HG02642 (cell line): ENCODE data around the gene DMD.

Source experiments
- ATAC-seq: cut with Tn5 transposase; IDR thresholded peaks from one replicate; pipeline ENCODE4 v1.9.1; 2021; ENCODE audit warnings: mild to moderate bottlenecking; ENCODE audit not compliant: unreplicated experiment, poor library complexity

Gene DMD

GRCh38 chrX:31820430-31821210 is 1390.7 kb downstream of the DMD start:
- ATAC-seq: no peak

DNA sequence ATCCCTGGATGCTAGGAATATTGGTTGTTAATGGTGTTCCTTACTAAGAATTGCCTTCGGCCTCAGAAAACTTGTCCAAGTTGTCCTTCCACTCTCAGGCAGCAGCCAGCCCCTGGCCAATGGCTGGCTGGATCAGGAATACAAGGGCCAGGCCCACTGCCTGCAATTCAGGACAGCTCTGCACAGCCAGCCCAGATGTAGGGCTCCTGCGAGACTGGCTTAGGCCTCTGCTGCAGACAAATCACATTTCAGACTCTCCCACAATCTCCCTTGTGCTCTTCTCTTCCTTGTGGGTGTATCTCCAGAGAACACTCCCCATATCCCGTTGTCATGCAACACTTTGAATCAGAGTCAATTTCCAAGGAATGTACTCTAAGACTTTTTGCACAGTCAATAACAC is 1391.9 kb downstream of the DMD start:
- no peak for ATAC-seq

DNA sequence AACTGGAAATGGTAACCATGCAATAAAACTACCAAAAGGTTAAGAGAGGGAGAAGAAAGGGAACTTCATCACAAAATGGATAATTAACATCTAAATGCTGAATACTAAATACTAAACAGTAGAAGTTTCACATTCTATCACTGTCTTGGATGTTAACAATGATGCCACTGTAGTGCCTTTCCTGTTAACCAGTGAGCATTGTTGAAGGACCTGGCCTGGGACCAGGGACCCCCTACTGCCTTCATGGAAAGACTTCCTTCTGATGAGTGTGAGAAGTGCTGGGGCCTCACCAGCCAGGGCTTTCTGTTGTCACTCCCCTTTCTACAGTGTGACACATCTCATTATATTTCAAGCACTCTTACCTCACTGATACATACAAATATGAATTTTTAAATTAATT is 1400.2 kb downstream of the DMD start:
- no peak for ATAC-seq

DNA sequence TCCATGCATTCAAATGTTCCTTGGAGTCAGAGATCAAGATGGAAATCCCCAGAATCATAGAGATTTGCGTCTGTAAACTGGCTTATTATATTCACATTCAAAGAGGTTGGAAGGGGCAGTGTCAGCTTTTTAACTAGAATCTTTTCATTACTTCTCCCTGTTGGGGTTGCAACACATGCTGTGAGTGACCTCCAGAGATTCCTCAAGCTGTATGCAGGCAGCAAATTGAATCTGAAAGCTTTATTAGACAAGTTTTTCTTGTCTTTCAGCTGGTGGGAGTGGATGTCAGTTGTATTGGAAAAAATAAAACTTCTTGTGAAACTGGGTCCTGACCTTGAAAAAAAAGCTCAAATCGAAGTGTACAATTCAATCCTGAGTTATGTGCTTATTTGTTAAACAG is 1403.0 kb downstream of the DMD start:
- ATAC-seq: no peak

DNA sequence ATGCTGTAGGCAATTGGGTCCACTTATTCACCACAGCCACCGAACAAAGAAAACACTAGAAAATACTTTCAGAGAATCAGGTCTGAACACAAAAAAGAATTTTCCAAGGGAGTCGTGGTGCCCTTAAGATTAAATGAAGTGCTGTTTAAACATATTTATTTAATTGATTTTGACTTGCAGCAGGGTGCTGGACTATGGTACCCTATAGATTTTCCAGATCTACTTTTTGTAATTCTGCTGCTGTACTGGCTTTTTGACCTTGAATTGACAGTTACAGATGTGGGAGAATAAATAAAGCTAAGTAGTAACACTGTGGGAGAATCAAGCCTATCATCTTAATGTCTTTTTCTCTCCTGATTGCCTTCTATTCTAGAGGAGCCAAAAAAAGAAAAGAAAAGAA is 1404.2 kb downstream of the DMD start:
- ATAC-seq: no peak

- no peak for ATAC-seq
Measured at GRCh38 chrX:31805781-31806180, 1405.6 kb downstream of the DMD start.

GRCh38 chrX:31800219-31800618 is 1411.1 kb downstream of the DMD start:
- ATAC-seq: no peak

DNA sequence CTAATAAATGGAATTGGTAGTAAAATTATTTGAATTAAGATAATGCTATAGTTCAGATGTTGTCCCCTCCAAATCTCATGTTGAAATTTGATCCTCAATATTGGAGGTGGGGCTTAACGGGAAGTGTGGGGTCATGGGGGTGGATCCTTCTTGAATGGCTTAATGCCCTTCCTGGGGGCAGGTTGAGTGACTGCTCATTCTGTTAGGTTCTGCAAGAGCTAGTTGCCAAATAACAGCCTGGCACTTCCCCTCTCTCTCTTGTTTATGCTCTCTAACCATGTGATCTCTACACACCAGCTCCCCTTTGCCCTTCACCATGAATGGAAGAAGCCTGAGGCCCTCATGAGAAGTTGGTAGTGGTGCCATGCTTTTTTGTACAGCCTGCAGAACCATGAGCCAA is 1414.7 kb downstream of the DMD start:
- no peak for ATAC-seq

DNA sequence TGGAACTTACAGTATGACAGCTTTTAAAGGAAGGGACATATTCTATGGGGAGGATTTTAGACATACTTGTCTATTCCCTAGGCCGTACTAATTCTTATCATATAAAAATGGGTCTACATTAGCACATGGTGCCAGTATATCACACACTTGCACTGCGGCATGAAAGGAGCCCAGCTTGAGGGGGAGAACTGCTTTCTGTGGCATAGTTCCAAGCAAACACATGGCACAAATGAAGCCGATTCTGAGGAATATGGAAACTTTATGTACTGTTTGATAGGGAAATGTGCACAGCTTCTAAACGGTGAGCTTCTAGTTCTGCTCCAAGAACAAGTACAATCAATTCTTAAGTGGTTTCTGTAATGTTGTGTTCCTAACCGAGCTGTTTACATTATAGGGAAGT is 1463.9 kb downstream of the DMD start:
- no peak for ATAC-seq

DNA sequence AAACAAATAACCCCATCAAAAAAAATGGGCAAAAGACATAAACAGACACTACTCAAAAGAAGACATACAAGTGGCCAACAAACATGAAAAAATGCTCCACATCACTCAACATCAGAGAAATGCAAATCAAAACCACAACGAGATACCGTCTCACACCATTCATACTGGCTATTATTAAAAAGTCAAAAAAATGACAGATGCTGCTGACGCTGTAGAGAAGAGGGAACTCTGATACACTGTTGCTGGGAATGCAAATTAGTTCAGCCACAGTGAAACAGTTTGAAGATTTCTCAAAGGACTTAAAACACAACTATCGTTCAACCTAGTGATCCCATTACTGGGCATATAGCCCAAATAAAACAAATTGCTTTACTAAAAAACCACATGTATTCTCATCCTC is 1468.3 kb downstream of the DMD start:
- no peak for ATAC-seq

- no peak for ATAC-seq
Measured at GRCh38 chrX:31717474-31717873, 1493.9 kb downstream of the DMD start.

- ATAC-seq: no peak
Measured at GRCh38 chrX:31715675-31716074, 1495.7 kb downstream of the DMD start.

DNA sequence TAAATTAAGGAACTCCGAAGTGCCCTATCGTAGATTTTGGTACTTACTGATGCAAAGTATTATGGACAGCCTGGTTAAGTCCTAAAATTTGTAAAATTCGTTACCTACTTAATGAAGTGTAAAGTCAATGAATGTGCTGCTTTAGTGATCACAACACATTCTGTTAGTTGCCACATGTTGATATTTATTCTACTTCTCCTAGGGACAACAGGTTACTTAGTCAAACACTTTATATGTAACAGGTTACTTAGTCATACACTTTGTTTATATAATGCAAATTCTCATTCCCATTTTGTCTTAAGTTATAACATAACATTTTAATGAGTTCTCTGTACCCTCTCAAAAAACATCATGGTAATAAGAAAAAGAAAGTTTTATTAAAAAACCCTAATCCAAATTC is 1496.6 kb downstream of the DMD start:
- ATAC-seq: no peak

GRCh38 chrX:31713120-31713519 is 1498.2 kb downstream of the DMD start:
- ATAC-seq: no peak

- no peak for ATAC-seq
Measured at GRCh38 chrX:31711166-31711565, 1500.2 kb downstream of the DMD start.

DNA sequence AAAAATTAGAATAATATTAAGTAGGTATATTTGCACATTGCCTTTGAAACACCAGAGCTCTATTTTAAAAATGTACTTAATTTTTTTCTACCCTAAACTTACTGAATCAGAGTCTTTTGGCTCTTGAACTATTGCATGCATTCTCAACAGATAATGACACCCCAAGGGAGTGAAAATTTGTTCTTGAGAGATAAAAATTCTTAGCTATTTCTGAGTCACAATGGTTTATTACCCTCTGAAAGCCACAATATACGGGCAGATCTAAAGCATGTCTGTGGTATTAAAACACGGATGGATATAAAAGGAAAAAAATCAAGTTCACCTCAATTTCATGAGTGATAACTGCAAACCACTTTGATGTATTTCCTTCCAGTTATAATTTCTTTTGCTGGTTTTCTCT is 1503.2 kb downstream of the DMD start:
- no peak for ATAC-seq

- ATAC-seq: no peak
Measured at GRCh38 chrX:31706466-31706865, 1504.9 kb downstream of the DMD start.

DNA sequence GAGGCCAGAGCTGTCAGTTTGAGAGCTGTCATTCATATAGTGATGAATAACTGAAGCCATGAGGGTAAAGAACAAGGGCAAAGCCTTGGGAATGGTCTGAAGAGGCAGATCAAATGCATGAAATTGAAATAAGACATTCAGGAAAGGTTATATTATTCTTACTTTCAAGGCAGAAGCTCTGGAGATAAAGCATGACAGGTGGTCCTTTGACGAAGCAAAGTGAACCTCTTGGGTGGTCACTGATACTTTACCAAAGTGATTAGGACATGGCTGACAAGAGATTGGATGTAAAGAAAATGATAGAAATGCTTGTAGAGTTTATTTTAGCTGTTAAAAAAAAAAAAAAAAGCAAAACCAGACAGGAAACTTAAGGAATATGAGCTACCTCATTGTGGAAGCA is 1505.5 kb downstream of the DMD start:
- ATAC-seq: no peak

- ATAC-seq: no peak
Measured at GRCh38 chrX:31704938-31705337, 1506.4 kb downstream of the DMD start.

DNA sequence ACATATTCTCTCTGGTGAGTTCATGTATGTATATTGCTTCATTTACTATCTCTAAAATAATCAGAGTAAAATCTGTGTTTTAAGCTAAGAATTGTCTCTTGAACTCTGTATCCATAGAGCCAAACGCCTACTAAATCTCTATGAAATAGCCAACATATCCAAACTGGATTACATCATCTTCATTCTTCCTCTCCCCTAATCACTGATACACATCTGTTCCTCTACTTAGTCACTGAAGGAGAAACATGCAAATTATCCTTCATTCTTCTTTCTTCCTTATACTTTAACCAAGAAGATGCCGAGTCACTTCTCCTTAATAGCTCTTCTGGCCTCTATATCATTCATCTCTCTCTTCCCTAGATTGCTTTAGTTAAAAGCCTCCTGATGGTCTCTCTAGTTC is 1509.1 kb downstream of the DMD start:
- no peak for ATAC-seq

DNA sequence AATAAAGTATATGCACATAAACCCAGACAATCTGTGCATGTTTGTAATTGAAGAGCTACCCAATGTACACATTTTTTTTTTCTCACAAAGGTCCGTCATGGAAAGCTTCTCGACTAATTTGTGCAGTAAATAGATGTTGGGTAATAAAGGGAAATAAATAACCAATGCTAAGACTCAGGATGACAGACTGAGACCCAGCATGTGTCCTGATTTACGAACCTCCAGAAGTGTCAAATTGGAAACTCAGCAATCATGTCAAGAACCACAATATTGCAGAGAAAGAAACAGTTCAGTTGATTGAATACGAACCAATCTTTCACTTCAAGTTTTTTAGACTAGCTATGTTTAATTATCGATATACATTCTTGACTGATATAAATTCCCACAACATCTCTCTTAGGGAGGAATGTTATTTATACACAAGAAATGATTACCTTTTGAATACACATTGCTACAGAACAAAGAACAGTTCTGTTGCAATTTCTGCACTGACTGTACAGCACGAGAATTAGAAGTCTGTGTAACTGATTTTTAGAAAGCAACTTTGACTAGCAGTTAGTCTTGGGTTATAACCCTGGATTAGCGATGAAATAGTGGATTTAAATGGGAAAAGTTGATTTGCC is 1513.9 kb downstream of the DMD start:
- no peak for ATAC-seq

DNA sequence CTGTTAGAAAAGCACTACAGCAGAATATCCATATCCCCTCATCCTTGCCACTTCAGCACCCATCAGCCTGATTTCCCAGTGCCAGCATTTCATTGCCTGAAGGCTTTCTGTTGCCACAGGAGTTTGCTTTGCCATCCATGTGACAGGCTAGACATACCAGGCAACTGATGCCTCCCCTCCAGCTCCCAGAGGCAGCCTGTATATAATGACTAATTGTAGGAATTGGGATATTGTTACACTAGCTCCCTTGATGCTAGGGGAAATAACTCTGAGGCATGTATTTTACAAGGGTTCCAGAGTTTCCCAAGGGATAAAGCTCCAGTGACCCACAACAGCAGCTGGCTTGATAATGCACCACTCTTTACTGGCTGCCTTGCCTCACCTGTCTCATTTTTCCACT is 1531.5 kb downstream of the DMD start:
- ATAC-seq: no peak
